ENCODE data around the gene TNFRSF11A.

DNA sequence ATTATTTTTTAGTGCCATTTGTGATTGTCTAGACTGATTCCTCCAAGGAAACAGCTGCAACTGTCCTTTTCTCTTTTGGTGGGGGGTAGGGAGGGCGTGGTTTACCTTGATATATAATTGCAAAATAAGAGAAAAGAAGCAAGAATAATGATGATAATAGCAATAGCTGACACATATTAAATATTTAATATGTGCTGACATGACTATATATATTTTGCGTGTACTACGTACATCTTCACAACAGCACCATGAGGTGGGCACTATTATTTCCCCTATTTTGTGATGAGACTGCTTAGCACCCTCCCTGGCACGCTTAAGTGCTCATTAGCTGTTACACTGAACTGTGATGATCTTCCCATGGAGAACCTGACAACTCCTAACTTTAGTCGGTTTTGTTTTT lies 39.4 kb downstream of the TNFRSF11A start:
- no peak for TF ChIP-seq POLR2A (IDR thresholded peaks at IDR 0.05)
- TF ChIP-seq, protein P1, sequence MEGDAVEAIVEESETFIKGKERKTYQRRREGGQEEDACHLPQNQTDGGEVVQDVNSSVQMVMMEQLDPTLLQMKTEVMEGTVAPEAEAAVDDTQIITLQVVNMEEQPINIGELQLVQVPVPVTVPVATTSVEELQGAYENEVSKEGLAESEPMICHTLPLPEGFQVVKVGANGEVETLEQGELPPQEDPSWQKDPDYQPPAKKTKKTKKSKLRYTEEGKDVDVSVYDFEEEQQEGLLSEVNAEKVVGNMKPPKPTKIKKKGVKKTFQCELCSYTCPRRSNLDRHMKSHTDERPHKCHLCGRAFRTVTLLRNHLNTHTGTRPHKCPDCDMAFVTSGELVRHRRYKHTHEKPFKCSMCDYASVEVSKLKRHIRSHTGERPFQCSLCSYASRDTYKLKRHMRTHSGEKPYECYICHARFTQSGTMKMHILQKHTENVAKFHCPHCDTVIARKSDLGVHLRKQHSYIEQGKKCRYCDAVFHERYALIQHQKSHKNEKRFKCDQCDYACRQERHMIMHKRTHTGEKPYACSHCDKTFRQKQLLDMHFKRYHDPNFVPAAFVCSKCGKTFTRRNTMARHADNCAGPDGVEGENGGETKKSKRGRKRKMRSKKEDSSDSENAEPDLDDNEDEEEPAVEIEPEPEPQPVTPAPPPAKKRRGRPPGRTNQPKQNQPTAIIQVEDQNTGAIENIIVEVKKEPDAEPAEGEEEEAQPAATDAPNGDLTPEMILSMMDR (IDR thresholded peaks at IDR 0.05 in 8 of 11, conservative IDR thresholded peaks at IDR 0.05 in 3 of 11): no peak

Measured in spleen (tissue), 7 donors.